ENCODE data around the gene BDH1. TPM values are rescaled to one million over a fixed set of nuclear protein-coding genes. Genes with fewer than 3 reads are reported as not detected.
A peak's percentile ranks its signal among the peaks of the same experiment; 100 is the strongest.
"Not testable (repeated sequence)": the region's sequence is repeated elsewhere in the genome, so short reads cannot be mapped to it uniquely, and the experiment has no call there.

Gene BDH1, protein sequence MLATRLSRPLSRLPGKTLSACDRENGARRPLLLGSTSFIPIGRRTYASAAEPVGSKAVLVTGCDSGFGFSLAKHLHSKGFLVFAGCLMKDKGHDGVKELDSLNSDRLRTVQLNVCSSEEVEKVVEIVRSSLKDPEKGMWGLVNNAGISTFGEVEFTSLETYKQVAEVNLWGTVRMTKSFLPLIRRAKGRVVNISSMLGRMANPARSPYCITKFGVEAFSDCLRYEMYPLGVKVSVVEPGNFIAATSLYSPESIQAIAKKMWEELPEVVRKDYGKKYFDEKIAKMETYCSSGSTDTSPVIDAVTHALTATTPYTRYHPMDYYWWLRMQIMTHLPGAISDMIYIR
- total RNA-seq (ENCODE audit: low replicate concordance), result 0.49 and 0.99 TPM in 2 replicates

DNA sequence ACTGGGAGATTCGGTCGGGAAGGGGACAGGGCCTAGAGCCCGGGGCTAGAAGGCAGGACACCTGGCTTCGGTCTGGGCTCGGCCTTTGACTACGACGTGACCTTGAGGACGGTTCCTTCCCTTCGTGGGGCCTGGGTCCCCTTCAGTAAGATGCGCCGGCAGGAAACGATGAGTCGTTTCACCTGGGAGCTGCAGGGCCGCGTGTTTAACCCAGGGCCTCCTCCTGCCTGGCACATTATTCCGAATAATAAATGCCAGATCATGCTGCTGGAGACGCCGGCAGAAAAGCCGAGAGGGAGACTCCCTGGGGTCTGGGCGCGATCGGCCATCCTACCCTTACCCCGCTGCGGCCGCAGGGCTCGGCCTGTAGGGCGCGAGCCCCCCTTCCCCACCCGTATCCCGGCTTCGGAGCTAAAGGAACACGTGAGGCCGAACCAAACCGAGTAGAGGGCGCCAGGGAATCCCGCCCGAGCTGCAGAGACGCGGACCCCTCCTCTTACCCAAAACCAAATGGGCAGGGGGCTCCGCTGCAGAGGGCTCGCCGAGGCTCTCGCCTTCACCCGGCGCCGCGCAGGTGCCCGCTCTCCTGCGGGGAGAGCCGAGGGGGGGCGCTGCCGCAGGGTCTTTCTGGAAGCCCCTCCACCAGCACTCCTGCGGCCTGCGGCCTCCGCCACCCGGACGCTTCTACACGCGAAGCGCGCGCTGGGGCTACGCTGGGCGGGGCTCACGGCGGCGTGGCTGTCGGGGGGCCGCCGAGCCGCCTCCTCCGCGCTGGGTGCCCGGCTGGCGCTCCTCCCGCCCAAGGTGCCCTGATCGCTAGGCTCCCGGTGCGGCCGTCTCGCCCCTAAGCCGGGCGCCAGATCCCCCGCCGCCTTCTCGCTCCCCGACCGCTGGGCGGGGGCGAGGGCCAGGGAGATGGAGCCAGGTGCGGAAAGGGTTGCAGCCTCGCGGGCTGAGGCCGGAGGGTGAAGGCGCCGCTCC, at the start of gene BDH1:
Gene BDH1 (minus strand): TSS at position 688 of the 981 bp plus-strand sequence. CDS start 9,525 bp downstream, outside the sequence.
- no peak for DNase-seq (ENCODE audit: low read depth)
- TF ChIP-seq, protein P1, sequence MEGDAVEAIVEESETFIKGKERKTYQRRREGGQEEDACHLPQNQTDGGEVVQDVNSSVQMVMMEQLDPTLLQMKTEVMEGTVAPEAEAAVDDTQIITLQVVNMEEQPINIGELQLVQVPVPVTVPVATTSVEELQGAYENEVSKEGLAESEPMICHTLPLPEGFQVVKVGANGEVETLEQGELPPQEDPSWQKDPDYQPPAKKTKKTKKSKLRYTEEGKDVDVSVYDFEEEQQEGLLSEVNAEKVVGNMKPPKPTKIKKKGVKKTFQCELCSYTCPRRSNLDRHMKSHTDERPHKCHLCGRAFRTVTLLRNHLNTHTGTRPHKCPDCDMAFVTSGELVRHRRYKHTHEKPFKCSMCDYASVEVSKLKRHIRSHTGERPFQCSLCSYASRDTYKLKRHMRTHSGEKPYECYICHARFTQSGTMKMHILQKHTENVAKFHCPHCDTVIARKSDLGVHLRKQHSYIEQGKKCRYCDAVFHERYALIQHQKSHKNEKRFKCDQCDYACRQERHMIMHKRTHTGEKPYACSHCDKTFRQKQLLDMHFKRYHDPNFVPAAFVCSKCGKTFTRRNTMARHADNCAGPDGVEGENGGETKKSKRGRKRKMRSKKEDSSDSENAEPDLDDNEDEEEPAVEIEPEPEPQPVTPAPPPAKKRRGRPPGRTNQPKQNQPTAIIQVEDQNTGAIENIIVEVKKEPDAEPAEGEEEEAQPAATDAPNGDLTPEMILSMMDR (IDR thresholded peaks at IDR 0.05; ENCODE audit: insufficient read depth, low read length), result no peak
- peak within 1 kb of the TSS; percentile 86 for H3K4me3 ChIP-seq (ENCODE audit: low read depth, low read length)

DNA sequence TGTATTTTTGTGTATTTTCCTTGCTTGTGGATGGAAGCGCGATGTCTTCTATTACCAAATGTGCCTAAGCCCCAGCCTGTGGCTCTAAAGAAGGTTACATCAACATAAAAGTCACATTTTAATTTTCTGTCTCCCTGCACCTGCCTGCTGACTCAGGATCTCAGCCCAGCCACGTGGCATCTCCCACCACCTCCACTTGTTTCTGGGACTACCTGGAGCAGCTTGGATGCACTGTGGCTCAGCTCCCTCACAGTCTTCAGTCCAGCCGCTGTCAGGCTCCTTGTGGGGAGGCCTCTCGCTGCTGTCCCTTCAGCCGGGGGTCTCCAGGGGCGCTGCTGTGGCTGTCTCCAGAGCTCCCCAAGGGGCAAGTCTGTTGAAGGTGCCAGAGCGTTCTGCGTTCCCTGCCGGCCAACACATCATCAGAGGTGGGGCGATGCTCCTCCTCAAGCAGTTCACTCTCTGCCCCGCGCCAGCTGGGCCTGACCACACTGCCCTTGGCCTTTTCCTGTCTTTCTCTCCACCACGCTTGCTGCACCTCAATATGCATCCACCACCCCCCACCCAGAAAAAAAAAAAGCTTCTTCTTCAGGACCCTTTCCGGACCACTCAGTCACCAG, 47.7 kb upstream of the BDH1 start:
- DNase-seq (ENCODE audit: low read depth), result no peak
- TF ChIP-seq, protein P1 (IDR thresholded peaks at IDR 0.05; ENCODE audit: insufficient read depth, low read length), result no peak
- no peak overlapping the region for H3K4me3 ChIP-seq (ENCODE audit: low read depth, low read length)

DNA sequence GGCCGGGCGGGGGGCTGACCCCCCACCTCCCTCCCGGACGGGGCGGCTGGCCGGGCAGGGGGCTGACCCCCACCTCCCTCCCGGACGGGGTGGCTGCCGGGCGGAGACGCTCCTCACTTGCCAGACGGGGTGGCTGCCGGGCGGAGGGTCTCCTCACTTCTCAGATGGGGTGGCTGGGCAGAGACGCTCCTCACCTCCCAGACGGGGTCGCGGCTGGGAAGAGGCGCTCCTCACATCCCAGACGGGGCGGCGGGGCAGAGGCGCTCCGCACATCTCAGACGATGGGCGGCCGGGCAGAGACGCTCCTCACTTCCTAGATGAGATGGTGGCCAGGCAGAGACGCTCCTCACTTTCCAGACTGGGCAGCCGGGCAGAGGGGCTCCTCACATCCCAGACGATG, 46.6 kb upstream of the BDH1 start:
- DNase-seq (ENCODE audit: low read depth); H3K4me3 ChIP-seq (ENCODE audit: low read depth, low read length): not testable (repeated sequence)

DNA sequence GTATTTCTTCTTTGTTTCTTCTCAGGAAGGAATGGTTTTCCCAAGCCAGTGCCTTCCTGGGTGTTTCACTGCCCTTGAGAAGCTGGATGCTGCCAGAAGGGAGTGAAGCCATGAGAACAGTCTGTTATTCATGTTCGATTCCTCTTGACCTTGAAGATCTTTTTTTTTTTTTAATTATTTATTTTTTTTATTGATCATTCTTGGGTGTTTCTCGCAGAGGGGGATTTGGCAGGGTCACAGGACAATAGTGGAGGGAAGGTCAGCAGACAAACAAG, 45.7 kb upstream of the BDH1 start:
- DNase-seq (ENCODE audit: low read depth); H3K4me3 ChIP-seq (ENCODE audit: low read depth, low read length): not testable (repeated sequence)

DNA sequence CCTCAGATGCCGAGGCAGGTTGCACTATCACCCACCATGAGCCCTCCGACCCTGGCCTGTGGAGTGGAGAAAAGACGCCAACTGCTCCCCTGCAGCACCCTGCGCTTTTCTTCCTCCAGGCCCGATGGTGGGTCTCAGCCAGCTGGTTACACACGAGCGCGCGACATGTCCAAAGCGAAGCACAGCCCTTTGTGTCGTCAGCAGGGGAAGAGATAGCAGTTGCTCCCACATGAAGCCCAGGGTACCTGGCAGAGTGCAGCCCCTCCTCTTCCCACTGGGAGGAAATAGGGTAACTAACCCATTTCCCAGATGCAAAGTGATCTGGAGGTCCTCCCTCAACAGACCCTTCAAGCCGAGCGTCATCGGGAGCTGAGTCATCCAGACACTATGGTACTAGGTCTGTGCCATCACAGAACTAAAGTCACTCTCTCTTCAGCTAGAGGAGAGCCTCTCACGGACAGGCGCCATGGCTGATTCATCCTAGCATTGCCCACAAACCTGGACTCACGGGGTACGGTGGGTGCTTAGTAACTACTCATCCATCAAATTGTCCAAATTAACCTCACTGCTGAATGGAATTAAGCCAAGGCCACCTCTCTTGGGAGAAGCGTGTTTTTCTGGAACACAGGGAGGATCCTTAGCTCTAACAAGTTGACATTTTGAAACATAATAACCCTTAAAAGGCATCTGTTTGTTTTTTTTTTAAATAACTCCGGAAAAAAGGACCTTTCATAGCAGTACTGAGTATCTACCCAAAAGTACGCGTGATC, 45.2 kb upstream of the BDH1 start:
- TF ChIP-seq, protein P1 (IDR thresholded peaks at IDR 0.05; ENCODE audit: insufficient read depth, low read length), result no peak
- no peak for DNase-seq (ENCODE audit: low read depth)
- no peak overlapping the region for H3K4me3 ChIP-seq (ENCODE audit: low read depth, low read length)

DNA sequence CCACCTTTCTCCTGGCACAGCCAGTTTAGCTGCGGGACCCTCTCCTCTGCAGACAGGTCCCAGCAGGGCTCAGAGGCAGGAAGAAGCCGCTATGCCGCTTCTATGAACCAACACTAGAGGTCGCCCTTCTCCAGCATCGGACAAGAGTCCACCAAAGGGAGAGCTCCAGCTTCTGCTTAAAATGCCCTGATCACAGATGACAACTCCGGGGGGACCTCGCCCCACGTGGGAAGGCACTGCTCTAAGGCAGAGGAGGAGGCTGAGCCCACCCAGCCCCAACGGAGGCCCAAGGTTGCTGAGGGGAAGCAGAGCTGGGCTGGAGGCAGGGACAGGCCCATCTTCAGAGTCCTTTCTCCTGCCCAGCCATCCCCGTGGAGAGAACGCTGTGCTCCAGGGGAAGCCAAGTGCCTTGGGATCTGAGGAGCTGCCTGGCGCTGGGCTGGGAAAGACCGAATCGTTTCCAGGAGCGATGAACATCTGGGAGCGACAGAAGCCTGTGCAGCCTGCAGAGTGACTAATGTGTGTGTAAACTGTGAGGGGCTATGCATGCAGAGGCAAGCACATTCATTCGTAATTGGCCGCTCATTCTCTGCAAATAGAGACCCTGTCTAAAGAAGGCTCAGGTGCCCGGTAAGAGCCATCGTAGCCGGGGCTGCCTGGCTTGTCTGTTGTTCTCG, 43.5 kb upstream of the BDH1 start:
- TF ChIP-seq, protein P1 (IDR thresholded peaks at IDR 0.05; ENCODE audit: insufficient read depth, low read length), result peak; percentile 93
- peak overlapping the region; percentile 43 for H3K4me3 ChIP-seq (ENCODE audit: low read depth, low read length)
- peak; percentile 82 for DNase-seq (ENCODE audit: low read depth)

DNA sequence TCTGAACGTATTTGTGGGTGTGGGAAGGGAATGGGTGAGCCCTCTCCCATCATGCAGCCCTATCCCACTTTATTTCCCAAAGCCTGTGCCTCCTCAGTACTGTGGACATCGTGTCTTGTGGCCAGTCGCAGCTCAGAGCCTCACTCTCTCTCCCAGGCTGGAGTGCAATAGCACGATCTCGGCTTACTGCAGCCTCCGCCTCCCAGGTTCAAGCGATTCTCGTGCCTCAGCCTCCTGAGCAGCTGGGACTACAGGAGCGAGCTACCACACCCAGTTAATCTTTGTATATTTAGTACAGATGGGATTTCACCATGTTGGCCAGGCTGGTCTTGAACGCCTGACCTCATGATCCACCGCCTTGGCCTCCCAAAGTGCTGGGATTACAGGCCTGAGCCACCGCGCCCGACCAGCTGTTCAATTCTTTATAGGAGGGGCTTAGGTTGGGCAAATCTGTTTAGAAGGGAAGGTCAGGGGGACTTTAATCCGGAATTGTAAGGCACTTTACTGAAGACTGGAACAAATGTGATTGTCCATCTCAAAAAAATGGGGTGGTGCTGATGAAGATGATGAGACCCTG, 42.7 kb upstream of the BDH1 start:
- DNase-seq (ENCODE audit: low read depth), result no peak
- H3K4me3 ChIP-seq (ENCODE audit: low read depth, low read length), result no peak overlapping the region
- TF ChIP-seq, protein P1 (IDR thresholded peaks at IDR 0.05; ENCODE audit: insufficient read depth, low read length), result no peak
